Neutrophil (primary cell): ENCODE data around the gene FAAP20.

ENCODE experiments used
- H3K27ac ChIP-seq: fragments of 200-600 bp; sonication (generic); 2 replicates; pipeline ENCODE4 v1.5.1; 2016; ENCODE audit warnings: mild to moderate bottlenecking, moderate library complexity
- H3K27me3 ChIP-seq: fragments of 200-600 bp; sonication (generic); 2 replicates; pipeline ENCODE4 v1.6.0; 2016; ENCODE audit warnings: mild to moderate bottlenecking
- H3K36me3 ChIP-seq: fragments of 200-600 bp; sonication (generic); 2 replicates; pipeline ENCODE4 v1.5.1; 2017
- H3K4me1 ChIP-seq, 2 experiments: fragments of 200-600 bp in 1 of 2; sonication (generic) in 1 of 2; 1 replicate in 1 of 2; 2 replicates in 1 of 2; pipeline versions ENCODE4 v1.5.1 to v1.6.1; 2013 to 2016; ENCODE audit warnings: low read depth in 1 of 2, low read length in 1 of 2, mild to moderate bottlenecking in 1 of 2, moderate library complexity in 1 of 2; ENCODE audit not compliant: control insufficient read depth in 1 of 2, insufficient read depth in 1 of 2
- H3K4me3 ChIP-seq, 2 experiments: fragments of 200-600 bp in 1 of 2; sonication (generic) in 1 of 2; 1 replicate in 1 of 2; 2 replicates in 1 of 2; pipeline ENCODE4 v1.5.1; 2013 to 2016; ENCODE audit warnings: low read depth in 1 of 2, low read length in 1 of 2, mild to moderate bottlenecking in 1 of 2, moderate library complexity in 1 of 2
- H3K9me3 ChIP-seq: fragments of 200-600 bp; sonication (generic); 2 replicates; pipeline ENCODE4 v1.5.1; 2016
- TF ChIP-seq, protein P1 (sequence below): fragments of 200-600 bp; sonication (generic); IDR thresholded peaks from 2 replicates; pipeline ENCODE4 v1.5.1; 2016; ENCODE audit warnings: antibody characterized with exemption

FAAP20 gene

DNA sequence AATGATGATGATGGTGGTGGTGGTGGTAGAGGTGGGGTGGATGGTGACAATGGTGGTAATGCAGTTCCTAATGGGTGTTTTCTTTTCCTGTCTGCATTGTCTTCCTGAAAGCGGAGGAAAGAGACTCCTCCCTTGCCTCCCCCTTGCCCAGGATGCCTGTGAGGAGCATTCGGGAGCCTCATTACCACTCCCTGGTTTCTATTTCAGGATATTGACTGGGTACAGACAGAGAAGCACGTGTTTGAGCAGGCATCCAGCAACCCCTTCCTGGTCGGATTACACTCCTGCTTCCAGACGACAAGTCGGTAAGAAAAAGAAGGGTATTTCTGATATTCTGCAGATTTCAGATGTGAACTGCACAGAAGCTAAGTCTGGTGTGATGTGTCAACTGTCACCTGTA is 38.8 kb downstream of the FAAP20 start:
- Histone ChIP-seq H3K9me3 (no peaks in the 10 kb centered on the region), H3K4me1 (peaks cover 46 to 47% of the 10 kb centered on the region in 2 experiments), H3K27me3 (no peaks in the 10 kb centered on the region), H3K27ac (peak overlapping the region; percentile 25), H3K4me3 (no peak overlapping the region), H3K36me3 (no peaks in the 10 kb centered on the region)
- TF ChIP-seq, protein P1, sequence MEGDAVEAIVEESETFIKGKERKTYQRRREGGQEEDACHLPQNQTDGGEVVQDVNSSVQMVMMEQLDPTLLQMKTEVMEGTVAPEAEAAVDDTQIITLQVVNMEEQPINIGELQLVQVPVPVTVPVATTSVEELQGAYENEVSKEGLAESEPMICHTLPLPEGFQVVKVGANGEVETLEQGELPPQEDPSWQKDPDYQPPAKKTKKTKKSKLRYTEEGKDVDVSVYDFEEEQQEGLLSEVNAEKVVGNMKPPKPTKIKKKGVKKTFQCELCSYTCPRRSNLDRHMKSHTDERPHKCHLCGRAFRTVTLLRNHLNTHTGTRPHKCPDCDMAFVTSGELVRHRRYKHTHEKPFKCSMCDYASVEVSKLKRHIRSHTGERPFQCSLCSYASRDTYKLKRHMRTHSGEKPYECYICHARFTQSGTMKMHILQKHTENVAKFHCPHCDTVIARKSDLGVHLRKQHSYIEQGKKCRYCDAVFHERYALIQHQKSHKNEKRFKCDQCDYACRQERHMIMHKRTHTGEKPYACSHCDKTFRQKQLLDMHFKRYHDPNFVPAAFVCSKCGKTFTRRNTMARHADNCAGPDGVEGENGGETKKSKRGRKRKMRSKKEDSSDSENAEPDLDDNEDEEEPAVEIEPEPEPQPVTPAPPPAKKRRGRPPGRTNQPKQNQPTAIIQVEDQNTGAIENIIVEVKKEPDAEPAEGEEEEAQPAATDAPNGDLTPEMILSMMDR = no peak

DNA sequence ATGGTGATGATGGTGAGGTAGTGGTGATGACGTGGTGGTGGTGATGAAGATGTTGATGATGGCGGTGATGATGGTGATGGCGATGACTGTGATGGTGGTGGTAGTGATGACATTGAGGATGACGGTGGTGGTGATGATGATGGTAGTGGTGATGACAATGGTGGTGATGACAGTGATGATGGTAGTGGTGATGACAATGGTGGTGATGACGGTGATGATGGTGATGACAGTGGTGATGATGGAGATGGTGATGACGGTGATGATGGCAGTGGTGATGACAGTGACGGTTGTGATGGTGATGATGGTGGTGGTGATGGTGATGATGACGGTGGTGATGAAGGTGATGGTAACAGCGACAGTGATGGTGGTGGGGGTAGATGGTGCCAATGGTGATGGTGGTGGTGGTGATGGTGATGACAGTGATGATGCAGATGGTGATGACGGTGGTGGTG is 39.4 kb downstream of the FAAP20 start:
- H3K4me1 ChIP-seq = peaks cover 52 to 53% of the 10 kb centered on the region in 2 experiments
- no peak overlapping the region for H3K27ac ChIP-seq
- TF ChIP-seq, protein P1 = no peak
- no peak overlapping the region for H3K4me3 ChIP-seq
- no peaks in the 10 kb centered on the region for H3K9me3 ChIP-seq
- H3K27me3 ChIP-seq = no peaks in the 10 kb centered on the region
- no peaks in the 10 kb centered on the region for H3K36me3 ChIP-seq

DNA sequence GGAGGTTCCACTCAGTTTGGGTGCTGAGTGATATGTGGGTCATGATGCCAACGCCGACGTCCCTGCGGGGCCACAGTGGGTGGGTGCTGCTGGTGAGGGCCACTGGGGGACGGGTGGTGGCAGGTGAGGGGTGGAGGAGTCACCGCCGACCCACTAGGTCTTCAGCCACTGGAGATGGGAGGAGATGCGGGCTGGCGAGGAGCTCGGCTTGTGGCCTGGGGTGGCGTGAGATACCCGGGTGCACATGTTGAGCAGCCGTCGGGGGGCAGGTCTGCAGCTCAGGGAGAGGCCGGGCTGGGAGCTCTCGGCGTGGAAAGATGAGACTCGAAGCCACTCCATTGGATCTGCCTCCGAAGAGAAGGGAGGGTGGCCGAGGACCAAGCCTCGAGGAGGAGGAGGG is 40.5 kb downstream of the FAAP20 start:
- Histone ChIP-seq H3K27ac (peak overlapping the region; percentile 99), H3K36me3 (no peaks in the 10 kb centered on the region), H3K27me3 (no peaks in the 10 kb centered on the region), H3K4me3 (no peak overlapping the region), H3K9me3 (no peaks in the 10 kb centered on the region), H3K4me1 (peaks cover 55 to 57% of the 10 kb centered on the region in 2 experiments)
- TF ChIP-seq, protein P1 = no peak

DNA sequence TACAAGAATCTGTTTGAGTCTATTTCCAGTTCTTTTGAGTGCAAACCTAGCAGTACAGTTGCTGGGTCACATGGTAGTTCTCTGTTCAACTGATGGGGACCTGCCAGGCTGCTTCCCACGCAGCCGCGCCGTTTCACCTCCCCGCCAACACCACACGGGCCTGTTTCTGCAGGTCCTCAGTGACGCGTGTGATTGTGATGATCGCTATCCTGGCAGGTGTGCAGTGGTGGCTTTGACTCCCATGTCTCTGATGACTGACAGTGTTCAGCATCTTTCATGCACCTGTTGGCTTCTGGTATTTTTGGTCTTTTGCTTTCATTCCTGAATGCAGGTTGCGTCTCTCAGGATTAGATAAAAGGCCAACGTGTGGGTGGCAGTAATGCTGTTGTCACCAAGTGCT is 41.6 kb downstream of the FAAP20 start:
- no peaks in the 10 kb centered on the region for H3K9me3 ChIP-seq
- peak overlapping the region in 1 of 2 experiments; percentile 66 for H3K4me3 ChIP-seq
- peak overlapping the region; percentile 99 for H3K27ac ChIP-seq
- TF ChIP-seq, protein P1 = no peak
- H3K36me3 ChIP-seq = no peaks in the 10 kb centered on the region
- H3K4me1 ChIP-seq = peaks cover 57 to 58% of the 10 kb centered on the region in 2 experiments
- H3K27me3 ChIP-seq = no peaks in the 10 kb centered on the region

DNA sequence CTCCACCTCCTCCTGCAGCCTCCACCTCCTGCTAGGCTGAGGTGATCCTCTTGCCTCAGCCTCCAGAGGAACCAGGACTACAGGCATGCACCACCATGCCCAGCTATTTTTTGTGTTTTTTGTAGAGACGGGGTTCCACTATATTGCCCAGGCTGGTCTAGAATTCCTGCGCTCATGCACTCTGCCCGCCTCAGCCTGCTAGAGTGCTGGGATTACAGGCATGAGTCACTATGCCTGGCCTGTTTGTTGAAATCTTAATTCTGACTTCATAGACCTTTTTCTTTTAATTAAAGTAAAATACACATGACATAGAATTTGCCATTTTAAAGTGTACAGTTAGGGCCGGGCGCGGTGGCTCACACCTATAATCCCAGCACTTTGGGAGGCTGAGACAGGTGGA is 42.7 kb downstream of the FAAP20 start:
- peaks cover 67 to 68% of the 10 kb centered on the region in 2 experiments for H3K4me1 ChIP-seq
- H3K4me3 ChIP-seq = peak overlapping the region; percentile 44 to 66
- no peaks in the 10 kb centered on the region for H3K36me3 ChIP-seq
- H3K27me3 ChIP-seq = no peaks in the 10 kb centered on the region
- peak overlapping the region; percentile 99 for H3K27ac ChIP-seq
- TF ChIP-seq, protein P1 = no peak
- no peaks in the 10 kb centered on the region for H3K9me3 ChIP-seq

DNA sequence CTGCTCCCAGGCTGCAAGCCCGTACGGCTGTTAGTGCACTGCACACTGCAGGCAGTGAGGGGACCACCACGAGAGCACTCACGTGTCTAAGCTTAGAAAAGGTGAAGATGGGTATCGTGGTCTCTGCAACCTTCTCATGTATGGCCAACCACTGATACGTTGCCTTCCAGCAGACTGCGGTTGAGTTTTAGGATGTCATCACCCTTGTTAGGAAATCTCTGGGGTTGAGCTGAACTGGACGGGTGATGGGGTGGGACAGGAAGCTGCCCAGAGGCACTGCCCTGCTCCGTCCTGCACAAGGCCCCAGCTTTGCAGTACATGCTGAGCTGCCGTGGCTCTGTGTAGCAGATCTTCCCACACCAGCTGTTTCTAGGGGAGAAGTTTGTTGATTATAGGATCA is 43.3 kb downstream of the FAAP20 start:
- Histone ChIP-seq H3K27me3 (no peaks in the 10 kb centered on the region), H3K4me1 (peaks cover 74 to 75% of the 10 kb centered on the region in 2 experiments), H3K36me3 (no peaks in the 10 kb centered on the region), H3K9me3 (no peaks in the 10 kb centered on the region), H3K27ac (peak overlapping the region; percentile 99), H3K4me3 (peak overlapping the region; percentile 44 to 66)
- TF ChIP-seq, protein P1 = no peak
